Activated CD4-positive, alpha-beta T cell treated with anti-CD3 and anti-CD28 coated beads, Interleukin-2, amount 50 U/mL, for 16 hours (primary cell): ENCODE data around the gene LHFPL2.

Experiments
- DNase-seq: peaks from one replicate; pipeline ENCODE4 v3.0.0-alpha.2; 2020

Gene LHFPL2

GRCh38 chr5:78613756-78614155 lies 34.8 kb downstream of the LHFPL2 start:
- DNase-seq = no peak

- DNase-seq = no peak
Observed at GRCh38 chr5:78613151-78613533, 35.4 kb downstream of the LHFPL2 start.

DNA sequence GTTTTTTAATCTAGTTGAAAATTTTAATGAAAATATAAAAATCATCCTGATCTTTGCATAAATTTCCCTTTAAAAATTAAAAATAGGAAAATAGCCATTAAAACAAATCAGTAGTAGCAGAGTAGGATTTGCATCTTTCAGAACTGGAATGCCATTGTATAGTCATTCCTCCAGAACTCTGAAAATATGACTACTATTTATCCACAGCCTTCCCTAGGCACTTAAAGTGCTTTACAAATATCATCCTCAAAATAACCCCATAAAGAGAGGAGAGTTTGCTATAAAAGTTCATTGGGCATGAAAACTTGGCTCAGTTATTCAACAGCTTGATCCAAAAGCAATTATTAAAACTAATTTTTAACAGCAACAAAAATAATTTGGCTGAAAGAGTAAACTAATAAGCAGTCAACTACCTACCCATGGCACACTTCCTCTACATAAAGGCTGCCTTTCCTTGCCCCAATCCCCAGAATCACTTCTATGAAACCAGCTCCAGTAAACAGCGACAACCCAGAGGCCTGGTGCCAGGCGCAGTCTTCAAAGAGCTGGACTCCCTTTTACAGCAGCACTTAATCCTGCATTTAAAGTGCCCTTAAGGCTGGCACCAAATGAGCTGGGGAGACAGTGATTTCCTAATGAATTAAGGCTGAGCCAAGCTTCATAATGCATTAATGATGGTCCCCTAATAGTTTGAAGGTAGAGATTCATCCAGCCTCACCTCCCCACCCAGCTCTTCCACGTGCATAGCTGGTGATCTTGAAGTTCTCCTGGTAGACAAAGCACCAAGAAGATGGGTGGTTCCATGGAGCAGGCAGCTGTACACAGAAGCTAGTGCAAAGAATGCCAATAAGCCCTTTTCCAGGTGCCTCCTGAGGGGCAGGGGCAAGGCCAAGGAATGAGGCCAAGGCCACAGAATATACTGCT lies 36.1 kb downstream of the LHFPL2 start:
- no peak for DNase-seq

- DNase-seq = no peak
Observed at GRCh38 chr5:78611126-78611605, 37.4 kb downstream of the LHFPL2 start.

DNA sequence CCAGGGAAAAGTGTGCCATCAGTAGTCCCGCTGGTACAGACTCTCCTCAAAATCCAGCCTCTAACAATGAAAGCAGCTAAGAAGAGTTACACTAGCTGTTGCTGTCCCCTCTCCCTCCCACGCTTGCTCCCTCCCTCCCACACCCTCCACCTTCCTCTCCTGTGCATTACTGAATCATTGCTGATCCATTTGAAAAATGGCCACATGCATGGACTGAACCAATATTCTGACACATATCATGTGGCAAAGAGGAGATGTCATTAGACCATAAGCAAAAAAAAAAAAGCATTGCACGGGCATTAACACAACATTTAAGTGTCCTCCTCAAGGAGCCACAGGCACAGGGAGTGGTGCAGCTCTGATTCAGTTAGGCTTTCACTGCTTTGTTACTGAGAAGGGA lies 37.9 kb downstream of the LHFPL2 start:
- DNase-seq = no peak

DNA sequence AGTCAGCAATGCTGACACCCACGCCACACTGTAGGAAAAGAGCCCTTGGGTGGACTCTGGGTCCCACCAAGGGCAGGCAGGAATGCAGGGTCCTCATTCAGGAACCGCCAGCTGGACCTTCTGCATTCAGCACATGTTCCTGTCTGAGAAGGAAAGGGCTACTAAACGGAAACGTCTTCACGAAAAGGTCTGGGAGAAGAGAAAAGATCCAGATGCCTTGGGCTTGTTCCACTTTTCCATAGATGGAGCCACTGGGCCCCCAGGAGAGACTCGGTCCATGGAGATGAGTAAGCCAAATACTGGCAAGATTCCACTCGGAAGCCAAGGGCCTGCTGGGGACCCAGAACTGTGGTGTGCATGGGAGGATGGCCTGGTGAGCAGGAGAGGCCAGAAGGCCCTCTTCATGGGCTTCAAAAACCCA lies 38.4 kb downstream of the LHFPL2 start:
- no peak for DNase-seq

GRCh38 chr5:78607864-78608263 lies 40.7 kb downstream of the LHFPL2 start:
- no peak for DNase-seq

GRCh38 chr5:78606241-78606640 lies 42.3 kb downstream of the LHFPL2 start:
- no peak for DNase-seq

- DNase-seq = no peak
Observed at GRCh38 chr5:78605611-78606010, 43.0 kb downstream of the LHFPL2 start.

DNA sequence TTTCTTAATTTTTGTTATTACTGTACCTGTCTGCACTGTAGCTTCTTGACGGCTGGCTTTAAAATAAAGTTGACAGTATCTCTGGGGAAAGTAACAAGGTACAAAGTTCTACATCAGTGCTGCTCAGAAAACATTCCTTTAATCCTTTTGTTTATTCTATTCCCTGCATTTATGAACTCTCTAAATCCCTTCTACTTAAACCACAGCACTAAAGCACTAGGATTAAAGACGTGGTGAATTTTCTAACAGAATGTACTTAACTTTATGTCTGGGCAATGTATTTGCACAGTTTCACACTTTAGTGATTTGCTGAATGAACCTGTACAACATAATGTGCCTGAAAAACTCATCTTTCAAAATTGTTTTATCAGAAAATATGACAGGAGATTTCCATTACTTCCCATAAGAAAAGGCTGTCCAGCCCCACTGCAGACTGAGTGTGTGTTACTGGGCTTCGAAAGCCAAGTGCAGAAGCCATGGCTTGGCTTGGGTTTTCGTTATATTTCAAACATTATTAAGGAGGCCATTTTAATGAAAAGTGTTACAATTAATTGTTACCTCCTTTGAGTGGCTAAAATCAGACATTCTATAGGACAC lies 43.8 kb downstream of the LHFPL2 start:
- DNase-seq = no peak

DNA sequence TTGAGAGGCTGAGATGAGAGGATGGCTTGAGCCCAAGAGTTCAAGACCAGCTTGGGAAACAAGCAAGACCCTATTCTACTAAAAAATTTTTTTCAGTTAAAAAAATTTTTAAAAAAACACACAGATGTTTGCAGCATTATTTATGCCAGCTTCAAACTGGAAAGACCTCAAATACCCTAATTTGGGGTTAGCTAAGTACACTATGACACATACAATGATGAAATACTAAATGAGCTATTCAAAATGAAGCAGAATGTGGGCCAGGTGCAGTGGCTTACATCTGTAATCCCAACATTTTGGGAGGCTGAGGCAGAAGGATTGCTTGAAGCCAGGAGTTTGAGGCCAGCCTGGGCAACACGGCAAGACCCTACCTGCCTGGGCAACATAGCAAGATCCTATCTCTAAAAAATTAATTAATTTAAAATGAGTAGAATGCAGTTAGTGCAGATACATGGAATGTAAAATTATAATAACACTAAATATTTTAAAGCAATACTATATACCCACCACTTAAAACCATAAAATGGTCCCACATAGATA lies 44.9 kb downstream of the LHFPL2 start:
- no peak for DNase-seq

GRCh38 chr5:78602400-78602799 lies 46.2 kb downstream of the LHFPL2 start:
- DNase-seq = no peak

- DNase-seq = no peak
Observed at GRCh38 chr5:78601559-78602314, 46.8 kb downstream of the LHFPL2 start.

DNA sequence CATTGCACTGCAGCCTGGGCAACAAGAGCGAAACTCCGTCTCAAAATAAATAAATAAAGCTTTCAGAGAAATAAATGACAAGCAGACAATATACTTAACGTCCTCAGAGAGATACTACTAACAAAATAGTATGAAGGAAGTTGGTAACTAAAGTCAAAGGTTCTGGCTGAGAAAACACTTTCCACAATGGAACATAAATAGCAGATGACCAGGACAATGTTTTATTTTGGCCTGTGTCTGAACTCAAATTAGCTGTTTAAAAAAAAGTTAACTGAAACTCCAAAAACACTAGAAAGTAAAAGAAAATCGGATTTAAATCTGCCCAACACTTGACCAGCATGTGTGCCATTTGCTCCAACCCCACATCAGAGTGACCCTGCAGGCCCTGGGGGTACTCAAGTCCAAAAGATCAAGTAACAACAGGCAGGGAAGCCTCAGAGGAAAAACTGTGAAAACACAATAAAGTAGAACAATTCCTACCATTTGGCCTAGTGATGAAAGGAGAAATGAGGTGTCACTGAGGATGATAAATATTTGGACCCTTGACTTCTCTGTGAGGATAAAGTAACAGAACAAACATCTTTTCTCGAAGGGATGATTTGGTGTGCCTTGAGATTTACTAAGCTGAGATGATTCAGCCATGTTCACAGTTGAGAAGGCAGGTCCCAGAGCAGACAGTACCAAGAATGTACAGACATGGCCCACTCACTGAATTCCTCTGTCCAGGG lies 47.7 kb downstream of the LHFPL2 start:
- no peak for DNase-seq

DNA sequence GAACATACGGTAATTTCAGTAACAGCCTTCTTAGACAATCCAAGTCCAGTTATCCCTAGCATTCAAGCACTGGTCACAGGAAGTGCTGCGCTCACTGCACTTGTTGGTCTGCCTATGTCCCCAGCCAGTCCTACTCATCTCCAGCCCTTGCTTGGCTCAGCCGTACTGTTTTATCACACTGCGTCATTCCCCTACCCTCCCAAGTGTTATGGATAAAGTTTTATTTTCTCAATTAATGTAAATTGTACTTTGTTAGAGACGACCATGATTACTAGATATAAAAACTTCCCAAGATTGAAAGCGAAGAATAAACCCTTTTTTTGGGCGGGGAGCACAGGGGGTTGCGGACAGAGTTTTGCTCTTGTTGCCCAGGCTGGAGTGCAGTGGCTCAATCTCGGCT lies 49.6 kb downstream of the LHFPL2 start:
- no peak for DNase-seq

GRCh38 chr5:78597974-78598371 lies 50.6 kb downstream of the LHFPL2 start:
- no peak for DNase-seq

DNA sequence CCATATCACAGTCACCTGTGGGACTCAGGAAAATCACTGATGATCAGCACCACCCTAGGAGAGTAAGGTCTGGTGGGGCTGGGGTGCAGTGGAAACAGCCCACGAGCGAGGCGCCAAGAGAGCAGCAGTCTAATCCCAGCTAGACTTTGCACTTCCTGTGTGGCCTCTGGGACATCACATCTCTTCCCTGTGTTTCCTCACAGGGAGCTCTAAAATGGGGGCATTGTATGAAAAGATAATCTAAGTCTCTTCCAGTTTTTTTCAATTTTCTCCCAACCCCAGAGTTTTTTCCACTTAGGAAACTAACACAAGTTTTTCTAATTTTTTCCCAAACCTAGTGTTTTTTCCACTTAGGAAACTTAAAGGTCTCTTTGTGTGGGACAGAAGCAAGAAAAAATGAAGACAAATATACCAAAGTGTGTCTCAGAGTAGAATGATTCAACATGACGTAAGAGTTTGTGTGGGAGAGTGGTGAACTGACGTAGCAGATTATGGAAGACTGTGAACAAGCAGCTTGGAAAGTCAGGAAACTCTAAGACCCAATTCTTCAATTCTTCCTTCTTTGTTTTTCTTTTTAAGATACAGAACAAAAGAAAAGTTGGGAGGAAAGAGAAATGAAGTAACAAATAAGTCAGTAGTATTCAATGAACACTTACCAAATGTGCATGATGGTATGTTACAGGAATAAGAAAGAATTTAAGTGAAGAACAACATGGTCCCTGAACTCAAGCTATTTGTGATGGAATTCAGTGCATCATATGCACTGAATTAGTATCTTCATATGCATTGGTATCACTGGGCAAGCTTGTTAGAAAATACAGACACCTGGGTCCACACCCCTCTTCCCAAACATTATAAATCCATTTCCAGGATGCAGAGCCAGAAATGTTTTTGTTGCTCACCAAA lies 51.3 kb downstream of the LHFPL2 start:
- DNase-seq = no peak

GRCh38 chr5:78595458-78595921 lies 53.1 kb downstream of the LHFPL2 start:
- DNase-seq = no peak

GRCh38 chr5:78594610-78595457 lies 53.7 kb downstream of the LHFPL2 start:
- no peak for DNase-seq

GRCh38 chr5:78594021-78594420 lies 54.6 kb downstream of the LHFPL2 start:
- no peak for DNase-seq
